Smooth muscle cell (in vitro differentiated cells): ENCODE results near the gene CDKAL1. TPM values are rescaled to one million over a fixed set of nuclear protein-coding genes. Genes with fewer than 3 reads are reported as not detected.

Experiments
- DNase-seq: peaks from one replicate; lab custom pipeline; 2025; ENCODE audit not compliant: unreplicated experiment; lab: John Stamatoyannopoulos, UW
- H2AFZ ChIP-seq: fragments of 200-600 bp; sonication (generic); 2 replicates; pipeline ENCODE4 v1.6.0; 2016; ENCODE audit warnings: antibody characterized with exemption, low read depth, mild to moderate bottlenecking
- H3F3A ChIP-seq: fragments of 200-600 bp; sonication (generic); 2 replicates; pipeline ENCODE4 v1.6.0; 2017; ENCODE audit warnings: antibody characterized with exemption, low read depth
- H3K27ac ChIP-seq: fragments of 200-600 bp; sonication (generic); 2 replicates; pipeline ENCODE4 v1.5.1; 2016; ENCODE audit warnings: low read depth, mild to moderate bottlenecking
- H3K27me3 ChIP-seq: fragments of 200-600 bp; sonication (generic); 2 replicates; pipeline ENCODE4 v1.6.1; 2016; ENCODE audit warnings: low read depth, mild to moderate bottlenecking
- H3K36me3 ChIP-seq: fragments of 200-600 bp; sonication (generic); 2 replicates; pipeline ENCODE4 v1.5.1; 2016; ENCODE audit warnings: low read depth
- H3K4me1 ChIP-seq: fragments of 200-600 bp; sonication (generic); 2 replicates; pipeline ENCODE4 v1.5.1; 2016; ENCODE audit warnings: low read depth
- H3K4me2 ChIP-seq: fragments of 200-600 bp; sonication (generic); 2 replicates; pipeline ENCODE4 v1.6.0; 2016; ENCODE audit warnings: mild to moderate bottlenecking
- H3K4me3 ChIP-seq: fragments of 200-600 bp; sonication (generic); 2 replicates; pipeline ENCODE4 v1.5.1; 2016; ENCODE audit warnings: mild to moderate bottlenecking
- H3K79me2 ChIP-seq: fragments of 200-600 bp; sonication (generic); 2 replicates; pipeline ENCODE4 v1.6.0; 2016; ENCODE audit warnings: low read depth, mild to moderate bottlenecking
- H3K9ac ChIP-seq: fragments of 200-600 bp; sonication (generic); 2 replicates; pipeline ENCODE4 v1.6.0; 2016; ENCODE audit warnings: low read depth
- H3K9me3 ChIP-seq: fragments of 200-600 bp; sonication (generic); replicated peaks from 2 replicates; pipeline ENCODE4 v1.5.1; 2016; ENCODE audit warnings: low read depth
- H4K20me1 ChIP-seq: fragments of 200-600 bp; sonication (generic); 2 replicates; pipeline ENCODE4 v1.6.0; 2016; ENCODE audit warnings: low read depth
- CTCF ChIP-seq: fragments of 200-600 bp; sonication (generic); IDR thresholded peaks from 2 replicates; pipeline ENCODE4 v1.5.1; 2017; ENCODE audit warnings: borderline replicate concordance, mild to moderate bottlenecking, antibody characterized with exemption; ENCODE audit not compliant: insufficient read depth, poor library complexity, severe bottlenecking
- WGBS: methylation state at CpG from one replicate; pipeline ENCODE4 v1.1.7; 2016; ENCODE audit warnings: low lambda C conversion rate; 5-methylcytosine and 5-hydroxymethylcytosine counted together
- polyA plus RNA-seq: library from polyadenylated mRNA; unstranded; fragments of >200 nt; fragmentation: Nextera tagmentation; extraction: Ambion mirVana; gene quantifications from 2 replicates; pipeline ENCODE4 v1.2.1, GENCODE V29; 2016
- total RNA-seq: library from RNA; depleted of rRNA; stranded (reverse); fragments of >200 nt; gene quantifications from 2 replicates; pipeline ENCODE4 v1.2.3, GENCODE V29; 2014

CDKAL1 gene
- total and polyA plus RNA-seq, 2 experiments from 2014 or later, result 16.5 to 16.6 TPM

DNA sequence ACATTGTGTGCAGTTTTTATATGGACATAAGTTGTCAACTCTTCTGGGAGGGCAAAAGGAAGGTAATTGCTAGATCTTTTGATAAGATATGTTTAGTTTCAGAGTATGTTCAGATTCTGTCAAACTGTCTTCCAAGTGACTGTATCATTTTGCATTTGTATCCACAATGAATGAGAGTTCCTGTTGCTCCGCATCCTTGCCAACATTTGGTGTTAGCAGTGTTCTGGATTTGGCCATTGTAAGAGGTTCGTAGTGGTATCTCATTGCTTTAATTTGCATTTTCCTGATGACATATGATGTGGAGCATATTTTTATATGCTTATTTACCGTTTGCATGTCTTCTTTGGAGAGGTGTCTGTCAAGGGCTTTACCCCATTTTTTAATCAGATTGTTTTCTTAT lies 150.2 kb downstream of the CDKAL1 start:
- no peaks in the 10 kb centered on the region for H3F3A ChIP-seq
- H3K27me3 ChIP-seq, result no peaks in the 10 kb centered on the region
- no peaks in the 10 kb centered on the region for H3K9me3 ChIP-seq
- H3K27ac ChIP-seq, result no peak overlapping the region
- TF ChIP-seq CTCF, result no peak
- no peak overlapping the region for H3K4me3 ChIP-seq
- no peaks in the 10 kb centered on the region for H4K20me1 ChIP-seq
- no peaks in the 10 kb centered on the region for H3K36me3 ChIP-seq
- 95% methylated on average over 3 of the region's 3 CpGs for WGBS
- no peak overlapping the region for H3K4me2 ChIP-seq
- H3K79me2 ChIP-seq, result peaks cover 10% of the 10 kb centered on the region
- peaks cover 10% of the 10 kb centered on the region for H3K4me1 ChIP-seq
- H2AFZ ChIP-seq, result no peak overlapping the region
- H3K9ac ChIP-seq, result no peak overlapping the region
- DNase-seq, result no peak

DNA sequence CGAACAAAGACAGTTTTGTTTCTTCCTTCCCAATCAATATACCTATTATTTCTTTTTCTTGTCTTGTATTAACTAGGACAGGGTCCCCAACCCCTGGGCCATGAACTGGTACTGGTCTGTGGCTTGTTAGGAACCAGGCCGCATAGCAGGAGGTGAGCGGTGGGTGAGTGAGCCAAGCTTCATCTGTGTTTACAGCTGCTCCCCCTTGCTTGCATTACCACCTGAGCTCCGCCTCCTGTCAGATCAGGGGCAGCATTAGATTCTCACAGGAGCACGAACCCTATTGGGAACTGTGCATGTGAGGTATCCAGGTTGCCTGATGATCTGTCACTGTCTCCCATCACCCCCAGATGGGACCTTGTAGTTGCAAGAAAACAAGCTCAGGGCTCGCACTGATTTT lies 151.9 kb downstream of the CDKAL1 start:
- Histone ChIP-seq H3F3A (no peaks in the 10 kb centered on the region), H3K36me3 (no peaks in the 10 kb centered on the region), H3K27ac (no peak overlapping the region), H3K79me2 (peaks cover 20% of the 10 kb centered on the region), H4K20me1 (no peaks in the 10 kb centered on the region), H3K27me3 (no peaks in the 10 kb centered on the region), H2AFZ (no peak overlapping the region), H3K4me2 (no peak overlapping the region), H3K9me3 (no peaks in the 10 kb centered on the region), H3K4me1 (peaks cover 10% of the 10 kb centered on the region), H3K9ac (no peak overlapping the region), H3K4me3 (no peak overlapping the region)
- no peak for TF ChIP-seq CTCF
- WGBS, result 93% methylated on average over 6 of the region's 6 CpGs
- DNase-seq, result no peak

- no peaks in the 10 kb centered on the region for H3K27me3 ChIP-seq
- peaks cover 10% of the 10 kb centered on the region for H3K4me1 ChIP-seq
- no peaks in the 10 kb centered on the region for H3K36me3 ChIP-seq
- H3K27ac ChIP-seq, result no peak overlapping the region
- H3K9ac ChIP-seq, result no peak overlapping the region
- no peaks in the 10 kb centered on the region for H4K20me1 ChIP-seq
- H3K4me3 ChIP-seq, result no peak overlapping the region
- H3K9me3 ChIP-seq, result no peaks in the 10 kb centered on the region
- H2AFZ ChIP-seq, result no peak overlapping the region
- no peak for DNase-seq
- no peaks in the 10 kb centered on the region for H3F3A ChIP-seq
- H3K4me2 ChIP-seq, result no peak overlapping the region
- 96% methylated on average over 2 of the region's 2 CpGs for WGBS
- TF ChIP-seq CTCF, result no peak
- peaks cover 20% of the 10 kb centered on the region for H3K79me2 ChIP-seq
These were observed 153.2 kb downstream of the CDKAL1 start for GRCh38 chr6:20687494-20687893.

DNA sequence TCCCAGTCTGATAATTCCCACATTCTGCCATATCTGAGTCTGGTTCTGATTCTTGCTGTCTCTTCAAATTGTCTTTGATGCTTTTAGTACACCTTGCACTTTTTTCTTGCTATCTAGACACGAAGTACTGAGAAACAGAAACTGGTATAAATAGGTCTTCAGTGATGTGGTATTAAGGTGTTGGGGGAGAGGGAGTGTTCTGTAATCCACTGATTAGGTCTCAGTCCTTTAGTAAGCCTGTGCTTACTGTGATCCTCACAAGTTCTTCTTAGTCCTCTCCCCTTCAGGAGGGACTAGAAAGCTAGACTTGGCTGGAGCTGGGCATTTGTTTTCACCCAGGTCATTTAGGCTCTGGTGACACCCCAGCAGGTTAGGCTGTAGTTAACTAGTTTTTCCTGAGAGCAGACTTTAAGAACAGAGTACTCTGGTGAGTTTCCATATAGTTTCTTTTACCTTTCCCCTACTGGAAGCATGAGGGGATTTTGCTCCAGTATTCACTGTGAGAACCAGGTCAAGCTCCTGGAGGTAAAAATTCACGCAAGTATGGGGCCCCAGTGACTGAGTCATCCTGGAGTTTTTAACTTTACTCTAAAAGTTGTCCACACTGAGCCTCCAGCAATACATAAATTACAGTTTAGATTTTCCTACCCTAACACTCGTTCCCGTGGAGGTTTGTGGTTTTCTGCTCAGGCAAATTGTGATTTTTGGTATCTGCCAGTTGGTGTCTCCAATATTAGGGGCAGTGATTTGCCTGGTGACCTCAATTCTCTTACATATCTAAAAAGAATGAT lies 154.6 kb downstream of the CDKAL1 start:
- WGBS, result 23% methylated on average over 4 of the region's 4 CpGs
- no peak for DNase-seq
- no peak overlapping the region for H2AFZ ChIP-seq
- H3K9me3 ChIP-seq, result no peaks in the 10 kb centered on the region
- H3K4me3 ChIP-seq, result peak overlapping the region; percentile 1
- H4K20me1 ChIP-seq, result no peaks in the 10 kb centered on the region
- H3K27me3 ChIP-seq, result no peaks in the 10 kb centered on the region
- H3K4me1 ChIP-seq, result peaks cover 10% of the 10 kb centered on the region
- H3K4me2 ChIP-seq, result peak overlapping the region; percentile 71
- H3K79me2 ChIP-seq, result peaks cover 20% of the 10 kb centered on the region
- no peaks in the 10 kb centered on the region for H3K36me3 ChIP-seq
- no peaks in the 10 kb centered on the region for H3F3A ChIP-seq
- H3K9ac ChIP-seq, result peak overlapping the region; percentile 40
- H3K27ac ChIP-seq, result peak overlapping the region; percentile 72
- no peak for TF ChIP-seq CTCF
